Stimulated activated CD4-positive, alpha-beta T cell treated with anti-CD3 and anti-CD28 coated beads, Interleukin-12 subunit alpha, Interleukin-12 subunit beta, amount 100 ng/mL, for 48 hours (primary cell): ENCODE data around the gene EPB41L2.

Experiments
- DNase-seq, 3 donors: peaks; one replicate each; pipeline ENCODE4 v3.0.0-alpha.2; 2020; ENCODE audit warnings: low read depth in 2 of 3, low spot score in 1 of 3

Gene EPB41L2

DNA sequence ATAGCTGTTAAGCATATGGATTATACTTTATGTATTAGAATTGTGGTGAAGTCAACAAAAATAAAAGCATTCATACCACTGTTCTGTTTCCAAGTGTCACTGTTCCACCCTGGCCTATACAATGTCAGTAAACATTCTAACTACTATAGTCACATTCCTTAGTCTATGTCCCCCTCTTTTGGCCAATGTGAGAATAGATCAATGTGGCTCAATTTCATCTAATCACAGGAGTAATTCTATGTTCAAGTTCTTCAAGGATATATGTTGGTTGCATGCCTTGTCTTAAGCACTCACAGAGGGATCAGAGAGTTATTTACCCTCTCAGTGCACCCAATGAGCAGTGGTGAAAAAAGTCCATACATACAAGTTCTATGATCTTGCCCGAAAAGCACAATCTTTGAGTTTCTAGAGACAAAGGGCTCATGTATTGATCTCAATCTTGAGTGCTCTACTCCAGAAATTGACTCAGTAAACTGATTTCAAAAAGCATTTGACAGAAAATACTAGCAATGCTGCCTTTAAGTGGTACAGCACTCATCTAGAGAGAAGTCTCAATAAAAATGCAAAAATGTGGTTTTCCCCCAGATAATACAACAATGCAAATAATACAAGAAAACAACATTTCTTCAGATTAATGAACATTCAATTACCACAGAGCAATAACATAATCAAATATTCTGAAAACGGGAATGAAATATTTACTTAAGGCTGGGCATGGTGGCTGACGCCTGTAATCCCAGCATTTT is 219.3 kb downstream of the EPB41L2 start:
- peak in 1 of 3 donors; percentile 29 for DNase-seq

- DNase-seq = no peak
These were observed 221.8 kb downstream of the EPB41L2 start for GRCh38 chr6:130841128-130841728.

GRCh38 chr6:130840050-130840449 is 223.0 kb downstream of the EPB41L2 start:
- DNase-seq = no peak

DNA sequence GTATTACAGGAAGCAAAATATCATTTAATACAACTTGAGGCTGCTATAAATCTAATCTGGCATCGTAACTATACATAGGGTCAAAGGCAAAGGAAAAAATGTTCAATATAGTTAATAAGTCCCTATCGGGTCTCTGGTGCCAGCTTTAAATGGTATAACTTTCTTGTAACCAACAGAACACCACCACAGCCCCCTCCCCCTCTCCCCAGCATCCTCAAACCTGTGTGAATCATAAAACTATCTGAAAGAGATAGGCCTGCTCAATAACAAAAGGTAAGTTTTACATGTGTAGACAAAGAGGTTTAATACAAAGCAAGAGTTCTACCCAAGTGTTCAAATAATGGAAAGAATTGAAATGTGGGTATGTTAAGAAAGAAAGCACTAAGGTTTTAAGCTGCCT is 223.7 kb downstream of the EPB41L2 start:
- DNase-seq = no peak

GRCh38 chr6:130838951-130839350 is 224.1 kb downstream of the EPB41L2 start:
- no peak for DNase-seq

GRCh38 chr6:130838250-130838860 is 224.7 kb downstream of the EPB41L2 start:
- DNase-seq = no peak

DNA sequence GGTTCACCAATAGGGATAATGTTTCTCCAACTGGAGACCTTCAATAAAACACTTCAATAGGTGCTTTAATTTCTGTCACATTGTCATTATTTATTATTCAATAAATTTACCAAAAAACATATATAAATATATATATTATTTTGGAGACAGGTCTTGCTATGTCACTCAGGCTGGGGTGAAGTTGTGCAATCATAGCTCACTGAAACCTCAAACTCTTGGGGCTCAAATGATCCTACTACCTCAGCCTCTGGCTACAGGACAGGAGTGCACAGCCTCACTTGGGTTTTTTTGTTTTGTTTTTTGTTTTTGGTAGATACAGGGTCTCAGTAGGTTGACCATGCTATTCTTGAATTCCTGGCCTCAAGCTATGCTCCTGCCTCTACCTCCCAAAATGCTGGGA is 226.0 kb downstream of the EPB41L2 start:
- DNase-seq = no peak

DNA sequence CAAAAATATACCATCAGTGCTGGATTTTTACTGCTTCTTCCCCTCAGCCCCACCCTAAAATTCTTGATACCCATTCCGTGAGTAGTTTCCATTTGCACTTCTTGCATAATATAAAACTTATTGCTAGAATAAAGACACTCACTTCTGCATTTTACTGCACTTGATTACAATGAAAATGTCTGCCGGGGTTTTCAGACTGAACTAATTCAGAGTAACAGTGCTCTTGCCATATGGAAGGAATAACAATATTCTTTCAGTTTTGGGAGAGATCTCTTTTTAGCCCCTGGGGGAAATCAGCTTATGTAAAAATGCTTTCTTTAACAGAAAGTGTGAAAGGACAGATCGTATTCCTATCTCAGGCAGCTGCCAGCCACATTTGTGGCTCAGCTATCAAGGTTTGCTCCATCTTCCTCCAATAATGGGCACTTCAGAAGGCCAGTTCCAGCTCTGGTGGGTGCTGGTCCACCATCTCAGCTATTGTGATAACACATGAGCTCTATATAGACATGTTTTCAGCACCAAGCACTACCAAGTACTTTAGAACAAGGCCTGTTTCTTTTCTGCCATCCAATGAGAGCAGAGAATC is 226.9 kb downstream of the EPB41L2 start:
- no peak for DNase-seq

- no peak for DNase-seq
These were observed 228.4 kb downstream of the EPB41L2 start for GRCh38 chr6:130834482-130835251.

GRCh38 chr6:130833569-130833968 is 229.5 kb downstream of the EPB41L2 start:
- no peak for DNase-seq

- no peak for DNase-seq
These were observed 231.4 kb downstream of the EPB41L2 start for GRCh38 chr6:130831607-130832006.

- no peak for DNase-seq
These were observed 233.6 kb downstream of the EPB41L2 start for GRCh38 chr6:130829333-130829910.

GRCh38 chr6:130827247-130828149 is 235.5 kb downstream of the EPB41L2 start, which contains the start of gene SMLR1:
Gene SMLR1 (plus strand): TSS chr6:130827406. CDS start chr6:130827414, 8 bp downstream.
- no peak for DNase-seq

- DNase-seq = no peak
These were observed 236.4 kb downstream of the EPB41L2 start for GRCh38 chr6:130826442-130827246.

GRCh38 chr6:130825772-130826441 is 237.1 kb downstream of the EPB41L2 start:
- DNase-seq = no peak

- no peak for DNase-seq
These were observed 237.9 kb downstream of the EPB41L2 start for GRCh38 chr6:130824978-130825694.

GRCh38 chr6:130822736-130823135 is 240.3 kb downstream of the EPB41L2 start:
- no peak for DNase-seq
